Lung (tissue), 12 donors: ENCODE results near the gene TRAPPC12. TPM values are rescaled to one million over a fixed set of nuclear protein-coding genes. Genes with fewer than 3 reads are reported as not detected.

Experiments
- ATAC-seq: fragments of 200-7000 bp; cut with Tn5 transposase; one replicate; pipeline ENCODE4 v1.9.1; 2020; ENCODE audit warnings: moderate number of reproducible peaks; ENCODE audit not compliant: insufficient read depth, low FRiP score
- DNase-seq, 3 donors: peaks; one replicate each; pipeline ENCODE4 v3.0.0-alpha.2; 2013 to 2017
- H3K27ac ChIP-seq, 2 donors: one replicate each; pipeline ENCODE4 v1.5.1; 2013; ENCODE audit warnings: mild to moderate bottlenecking in 2 of 2, moderate library complexity in 2 of 2, control low read depth in 1 of 2, inconsistent platforms in 1 of 2, low read depth in 1 of 2, low read length in 1 of 2
- H3K27me3 ChIP-seq, 3 donors: one replicate each; pipeline ENCODE4 v1.5.1; 2013; ENCODE audit warnings: low read length in 2 of 3; ENCODE audit not compliant: control insufficient read depth in 3 of 3, insufficient read depth in 3 of 3
- H3K36me3 ChIP-seq, 4 donors: one replicate each; pipeline ENCODE4 v1.5.1; 2013; ENCODE audit warnings: low read length in 4 of 4, mild to moderate bottlenecking in 1 of 4, moderate library complexity in 1 of 4; ENCODE audit not compliant: control insufficient read depth in 4 of 4, insufficient read depth in 4 of 4
- H3K4me1 ChIP-seq, 5 donors: one replicate each; pipeline ENCODE4 v1.5.1; 2013; ENCODE audit warnings: low read length in 5 of 5, mild to moderate bottlenecking in 2 of 5, moderate library complexity in 1 of 5; ENCODE audit not compliant: control insufficient read depth in 5 of 5, insufficient read depth in 5 of 5
- H3K4me3 ChIP-seq: one replicate; pipeline ENCODE4 v1.5.1; 2013; ENCODE audit warnings: mild to moderate bottlenecking, control low read depth, moderate library complexity
- H3K9ac ChIP-seq, 2 donors: one replicate each; pipeline ENCODE4 v1.5.1; 2013; ENCODE audit warnings: low read length in 2 of 2, control low read depth in 1 of 2; ENCODE audit not compliant: insufficient read depth in 1 of 2
- H3K9me3 ChIP-seq, 4 donors: one replicate each; pipeline ENCODE4 v1.5.1; 2013; ENCODE audit warnings: low read length in 3 of 4, mild to moderate bottlenecking in 1 of 4, moderate library complexity in 1 of 4; ENCODE audit not compliant: control insufficient read depth in 4 of 4, insufficient read depth in 3 of 4
- CTCF ChIP-seq: IDR thresholded peaks from 2 replicates; pipeline ENCODE4 v1.5.1; 2012; ENCODE audit warnings: mild to moderate bottlenecking; ENCODE audit errors: control extremely low read depth, extremely low read depth
- WGBS, 2 donors: extraction: QIAGEN DNeasy Blood & Tissue Kit; methylation state at CpG; one replicate each; pipeline ENCODE4 v1.1.7; 2013; 5-methylcytosine and 5-hydroxymethylcytosine counted together
- polyA plus RNA-seq, 2 donors: library from polyadenylated mRNA; stranded (reverse); fragments of 200-250 nt; gene quantifications; one replicate each; pipeline ENCODE4 v1.2.1, GENCODE V29; 2013
- total RNA-seq, 2 donors: library from RNA; depleted of rRNA in 1 of 2; stranded (reverse); fragments of >200 nt in 1 of 2; gene quantifications; one replicate each; pipeline ENCODE4 v1.2.1, GENCODE V29; 2014 to 2021
- donor health status: control.
- donor health status: control.
- donor health status: Bipolar disorder and iron deficiency.
- donor health status: healthy.
- donor health status: DM: yes; HTN: yes; CAD: no.

The TRAPPC12 gene
- total and polyA plus RNA-seq, 4 donors, result 49.9 to 117 (median 91.0) TPM

GRCh38 chr2:3396920-3397559 lies 17.5 kb downstream of the TRAPPC12 start:
- DNase-seq (no peak), ATAC-seq (no peak)
- WGBS, 2 donors, result 97 to 100% methylated on average over 1 of the region's 1 CpG
- no peaks in the 10 kb centered on the region for H3K27me3 ChIP-seq
- no peak overlapping the region for H3K4me3 ChIP-seq
- no peak overlapping the region for H3K27ac ChIP-seq
- no peak for TF ChIP-seq CTCF
- H3K9me3 ChIP-seq, result peaks cover 0 to 14% (median 8%) of the 10 kb centered on the region in 4 donors
- H3K36me3 ChIP-seq, result peaks cover 5 to 21% (median 20%) of the 10 kb centered on the region in 4 donors
- peaks cover 0 to 8% (median 2%) of the 10 kb centered on the region in 5 donors for H3K4me1 ChIP-seq
- H3K9ac ChIP-seq, result no peak overlapping the region

- WGBS, 2 donors, result 87 to 88% methylated on average over 5 of the region's 5 CpGs
- Histone ChIP-seq H3K4me3 (no peak overlapping the region), H3K36me3 (peaks cover 2 to 20% (median 19%) of the 10 kb centered on the region in 4 donors), H3K27me3 (no peaks in the 10 kb centered on the region), H3K9me3 (peaks cover 0 to 14% (median 8%) of the 10 kb centered on the region in 4 donors), H3K4me1 (peaks cover 0 to 9% (median under 1%) of the 10 kb centered on the region in 5 donors), H3K9ac (no peak overlapping the region), H3K27ac (no peak overlapping the region)
- DNase-seq (no peak), ATAC-seq (no peak)
- no peak for TF ChIP-seq CTCF
These were observed 19.4 kb downstream of the TRAPPC12 start for GRCh38 chr2:3398857-3399256.

GRCh38 chr2:3399381-3399780 lies 19.9 kb downstream of the TRAPPC12 start:
- H3K9ac ChIP-seq, result no peak overlapping the region
- 64 to 83% methylated on average over 3 of the region's 3 CpGs for WGBS, 2 donors
- TF ChIP-seq CTCF, result no peak
- peaks cover 0 to 21% (median 17%) of the 10 kb centered on the region in 4 donors for H3K36me3 ChIP-seq
- no peak overlapping the region for H3K4me3 ChIP-seq
- H3K27me3 ChIP-seq, result no peaks in the 10 kb centered on the region
- ATAC-seq (no peak), DNase-seq (no peak)
- no peak overlapping the region for H3K27ac ChIP-seq
- H3K4me1 ChIP-seq, result peaks cover 0 to 14% (median 4%) of the 10 kb centered on the region in 5 donors
- H3K9me3 ChIP-seq, result peaks cover 0 to 14% (median 7%) of the 10 kb centered on the region in 4 donors
